ENCODE measurements around the gene FBLN1.

Gene FBLN1

DNA sequence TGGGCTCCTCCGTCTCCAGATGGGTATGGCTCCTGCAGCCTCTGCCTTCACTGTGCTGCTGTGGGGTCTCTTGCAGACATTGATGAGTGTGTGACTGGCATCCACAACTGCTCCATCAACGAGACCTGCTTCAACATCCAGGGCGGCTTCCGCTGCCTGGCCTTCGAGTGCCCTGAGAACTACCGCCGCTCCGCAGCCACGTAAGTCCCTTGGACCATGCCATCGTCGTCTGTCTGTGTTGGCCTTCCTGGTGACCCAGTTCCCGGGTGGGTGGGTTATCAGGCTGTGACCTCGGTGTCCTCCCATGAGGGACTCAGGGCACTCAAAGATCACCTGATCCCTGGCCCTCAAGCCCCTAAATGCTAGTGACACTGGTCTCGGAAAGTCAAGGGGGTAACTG lies 47.7 kb downstream of the FBLN1 start:
- no peaks in the 10 kb centered on the region for H3K27me3 ChIP-seq (ENCODE audit: insufficient read depth, low read length, poor library complexity, severe bottlenecking)
- no peaks in the 10 kb centered on the region for H3K9me3 ChIP-seq (ENCODE audit: insufficient read depth, low read depth, low read length)
- no peaks in the 10 kb centered on the region for H4K20me1 ChIP-seq (ENCODE audit: insufficient read depth, low read length, poor library complexity, severe bottlenecking)
- H3F3A ChIP-seq (ENCODE audit: low read depth) = no peaks in the 10 kb centered on the region
- H3K4me2 ChIP-seq (ENCODE audit: low read depth, low read length, poor library complexity, severe bottlenecking) = no peak overlapping the region
- no peaks in the 10 kb centered on the region for H3K9me2 ChIP-seq (replicated peaks; ENCODE audit: low read depth, low read length)
- H3K4me3 ChIP-seq (ENCODE audit: low read length, poor library complexity, severe bottlenecking) = no peak overlapping the region
- no peaks in the 10 kb centered on the region for H3K4me1 ChIP-seq (ENCODE audit: insufficient read depth, low read length, poor library complexity, severe bottlenecking)
- TF ChIP-seq, protein P1, sequence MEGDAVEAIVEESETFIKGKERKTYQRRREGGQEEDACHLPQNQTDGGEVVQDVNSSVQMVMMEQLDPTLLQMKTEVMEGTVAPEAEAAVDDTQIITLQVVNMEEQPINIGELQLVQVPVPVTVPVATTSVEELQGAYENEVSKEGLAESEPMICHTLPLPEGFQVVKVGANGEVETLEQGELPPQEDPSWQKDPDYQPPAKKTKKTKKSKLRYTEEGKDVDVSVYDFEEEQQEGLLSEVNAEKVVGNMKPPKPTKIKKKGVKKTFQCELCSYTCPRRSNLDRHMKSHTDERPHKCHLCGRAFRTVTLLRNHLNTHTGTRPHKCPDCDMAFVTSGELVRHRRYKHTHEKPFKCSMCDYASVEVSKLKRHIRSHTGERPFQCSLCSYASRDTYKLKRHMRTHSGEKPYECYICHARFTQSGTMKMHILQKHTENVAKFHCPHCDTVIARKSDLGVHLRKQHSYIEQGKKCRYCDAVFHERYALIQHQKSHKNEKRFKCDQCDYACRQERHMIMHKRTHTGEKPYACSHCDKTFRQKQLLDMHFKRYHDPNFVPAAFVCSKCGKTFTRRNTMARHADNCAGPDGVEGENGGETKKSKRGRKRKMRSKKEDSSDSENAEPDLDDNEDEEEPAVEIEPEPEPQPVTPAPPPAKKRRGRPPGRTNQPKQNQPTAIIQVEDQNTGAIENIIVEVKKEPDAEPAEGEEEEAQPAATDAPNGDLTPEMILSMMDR (conservative IDR thresholded peaks at IDR 0.05; ENCODE audit: low read length) = no peak
- no peak for TF ChIP-seq EZH2phosphoT487 (IDR thresholded peaks at IDR 0.05; ENCODE audit: borderline replicate concordance)
- H3K36me3 ChIP-seq (ENCODE audit: insufficient read depth, low read length) = no peaks in the 10 kb centered on the region
- no peak overlapping the region for H2AFZ ChIP-seq (ENCODE audit: low read length)
- H3K79me2 ChIP-seq (ENCODE audit: insufficient read depth, low read length) = no peaks in the 10 kb centered on the region
- H3K9ac ChIP-seq (ENCODE audit: low read depth, low read length, poor library complexity, severe bottlenecking) = no peak overlapping the region

DNA sequence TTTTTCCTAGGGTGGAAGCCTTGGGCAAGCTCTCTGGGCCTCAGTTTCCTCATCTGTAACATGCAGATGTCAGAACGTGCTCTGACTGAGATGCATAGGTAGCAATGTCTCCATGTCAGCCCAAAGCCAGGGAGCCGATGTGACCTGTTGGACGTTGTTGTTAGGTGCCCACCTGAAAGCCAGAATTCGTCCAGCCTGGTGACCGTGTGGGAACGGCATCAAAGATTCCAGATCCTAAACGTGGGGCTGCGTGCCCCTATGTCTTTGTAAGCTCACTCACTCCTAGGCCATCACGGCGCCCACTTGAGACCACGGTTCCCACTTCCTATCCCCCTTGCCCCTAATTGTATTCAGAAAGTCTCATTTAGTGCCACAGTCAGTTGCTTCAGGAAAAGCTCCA lies 48.2 kb downstream of the FBLN1 start:
- no peak overlapping the region for H3K4me3 ChIP-seq (ENCODE audit: low read length, poor library complexity, severe bottlenecking)
- no peak overlapping the region for H3K9ac ChIP-seq (ENCODE audit: low read depth, low read length, poor library complexity, severe bottlenecking)
- no peak for TF ChIP-seq EZH2phosphoT487 (IDR thresholded peaks at IDR 0.05; ENCODE audit: borderline replicate concordance)
- TF ChIP-seq, protein P1 (conservative IDR thresholded peaks at IDR 0.05; ENCODE audit: low read length) = no peak
- H3F3A ChIP-seq (ENCODE audit: low read depth) = no peaks in the 10 kb centered on the region
- no peaks in the 10 kb centered on the region for H3K4me1 ChIP-seq (ENCODE audit: insufficient read depth, low read length, poor library complexity, severe bottlenecking)
- no peaks in the 10 kb centered on the region for H3K27me3 ChIP-seq (ENCODE audit: insufficient read depth, low read length, poor library complexity, severe bottlenecking)
- no peaks in the 10 kb centered on the region for H3K79me2 ChIP-seq (ENCODE audit: insufficient read depth, low read length)
- no peaks in the 10 kb centered on the region for H3K36me3 ChIP-seq (ENCODE audit: insufficient read depth, low read length)
- H3K9me3 ChIP-seq (ENCODE audit: insufficient read depth, low read depth, low read length) = no peaks in the 10 kb centered on the region
- H4K20me1 ChIP-seq (ENCODE audit: insufficient read depth, low read length, poor library complexity, severe bottlenecking) = no peaks in the 10 kb centered on the region
- H3K9me2 ChIP-seq (replicated peaks; ENCODE audit: low read depth, low read length) = no peaks in the 10 kb centered on the region
- H3K4me2 ChIP-seq (ENCODE audit: low read depth, low read length, poor library complexity, severe bottlenecking) = no peak overlapping the region
- H2AFZ ChIP-seq (ENCODE audit: low read length) = no peak overlapping the region

- no peaks in the 10 kb centered on the region for H3K9me3 ChIP-seq (ENCODE audit: insufficient read depth, low read depth, low read length)
- no peaks in the 10 kb centered on the region for H4K20me1 ChIP-seq (ENCODE audit: insufficient read depth, low read length, poor library complexity, severe bottlenecking)
- H3K4me2 ChIP-seq (ENCODE audit: low read depth, low read length, poor library complexity, severe bottlenecking) = no peak overlapping the region
- H3K4me3 ChIP-seq (ENCODE audit: low read length, poor library complexity, severe bottlenecking) = no peak overlapping the region
- H3K9ac ChIP-seq (ENCODE audit: low read depth, low read length, poor library complexity, severe bottlenecking) = no peak overlapping the region
- no peaks in the 10 kb centered on the region for H3K27me3 ChIP-seq (ENCODE audit: insufficient read depth, low read length, poor library complexity, severe bottlenecking)
- no peaks in the 10 kb centered on the region for H3K79me2 ChIP-seq (ENCODE audit: insufficient read depth, low read length)
- no peaks in the 10 kb centered on the region for H3K4me1 ChIP-seq (ENCODE audit: insufficient read depth, low read length, poor library complexity, severe bottlenecking)
- H2AFZ ChIP-seq (ENCODE audit: low read length) = no peak overlapping the region
- TF ChIP-seq, protein P1 (conservative IDR thresholded peaks at IDR 0.05; ENCODE audit: low read length) = no peak
- TF ChIP-seq EZH2phosphoT487 (IDR thresholded peaks at IDR 0.05; ENCODE audit: borderline replicate concordance) = no peak
- no peaks in the 10 kb centered on the region for H3F3A ChIP-seq (ENCODE audit: low read depth)
- H3K36me3 ChIP-seq (ENCODE audit: insufficient read depth, low read length) = no peaks in the 10 kb centered on the region
- H3K9me2 ChIP-seq (replicated peaks; ENCODE audit: low read depth, low read length) = no peaks in the 10 kb centered on the region
Observed at GRCh38 chr22:45551310-45552016, 48.8 kb downstream of the FBLN1 start.
